Activated T-helper 9 cell treated with anti-CD3 and anti-CD28 coated beads, Interleukin-2, amount 50 U/mL, for 16 hours (primary cell): ENCODE results near the gene EFCC1.
A peak's percentile ranks its signal among the peaks of the same experiment; 100 is the strongest.

Experiments
- DNase-seq: peaks from one replicate; pipeline ENCODE4 v3.0.0-alpha.2; 2020; ENCODE audit warnings: low read depth

EFCC1 gene

DNA sequence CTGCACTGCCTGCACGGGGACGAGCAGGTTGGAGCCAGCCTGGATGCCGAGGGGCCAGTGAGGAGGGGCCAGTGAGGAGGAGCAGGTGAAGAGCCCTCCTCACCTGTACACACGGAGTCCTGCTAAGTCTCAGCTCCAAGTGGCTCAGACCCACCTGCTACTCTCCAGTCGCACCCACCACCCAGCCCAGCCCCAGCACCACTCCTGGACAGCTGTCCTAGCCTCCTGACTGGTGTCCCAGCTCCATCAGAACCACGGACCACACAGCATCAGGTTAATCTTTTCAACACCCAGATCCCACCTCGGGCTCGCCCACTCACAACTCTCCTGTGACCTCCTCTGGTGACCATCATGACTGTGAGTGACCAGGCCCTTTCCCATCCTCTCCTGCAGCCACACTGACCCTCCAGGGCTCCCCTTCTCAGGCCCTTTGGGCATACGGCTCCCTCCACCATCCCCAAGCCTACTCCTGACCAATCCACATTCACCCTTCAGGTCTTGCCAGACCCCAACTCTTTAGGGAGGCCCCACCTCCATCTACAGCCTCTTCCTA is 13.8 kb downstream of the EFCC1 start:
- DNase-seq = no peak

DNA sequence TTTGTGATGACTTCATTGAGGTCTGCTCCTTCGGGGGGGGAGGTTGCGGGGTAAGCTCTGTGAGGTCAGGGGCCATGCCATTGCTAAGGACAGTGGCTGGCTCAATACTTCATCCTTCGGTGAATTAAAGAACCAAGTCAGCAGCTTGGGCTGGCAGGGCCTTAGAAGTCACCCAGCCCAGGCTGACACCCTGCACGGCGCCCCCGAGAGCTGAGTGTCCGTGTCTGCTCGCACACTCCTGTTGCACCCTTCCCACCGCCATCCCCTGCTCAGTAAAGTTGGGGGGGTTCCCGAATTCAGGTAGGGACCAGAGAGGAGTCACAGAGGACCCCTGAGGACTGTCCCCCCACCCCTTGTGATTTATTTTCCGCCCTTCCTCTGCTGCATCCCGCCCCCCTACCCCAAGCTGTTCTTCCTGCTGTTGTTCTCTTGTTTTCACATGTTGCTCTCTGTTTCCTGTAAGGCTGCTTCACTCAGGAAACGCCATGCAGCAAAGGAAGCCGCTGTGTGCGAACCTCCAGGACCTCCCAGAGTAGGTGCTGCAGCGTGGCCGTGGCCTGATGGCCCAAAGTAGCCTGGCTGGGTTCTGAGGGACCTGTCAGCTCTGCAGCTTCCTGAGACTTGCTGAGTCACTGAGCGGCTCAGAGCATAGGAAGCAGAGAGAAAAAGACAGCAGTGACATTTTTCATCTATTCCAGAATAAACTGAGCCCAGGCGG is 14.4 kb downstream of the EFCC1 start:
- no peak for DNase-seq

DNA sequence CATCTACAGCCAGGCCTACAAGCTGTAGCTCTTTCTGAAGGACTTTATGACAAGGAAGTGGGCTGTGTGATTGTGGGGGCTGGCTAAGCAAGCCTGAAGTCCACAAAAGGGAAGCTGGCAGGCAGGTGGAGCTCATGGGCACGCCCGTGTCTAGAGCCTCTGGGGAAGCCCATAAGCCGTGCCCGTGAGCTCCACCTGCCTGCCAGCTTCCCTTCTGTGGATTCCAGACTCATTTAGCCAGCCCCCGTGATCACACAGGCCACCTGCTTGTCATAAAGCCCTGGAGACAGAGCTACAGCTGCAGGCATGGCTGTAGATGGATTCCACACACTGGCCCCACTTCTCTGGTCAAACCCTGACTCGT is 15.2 kb downstream of the EFCC1 start:
- DNase-seq = no peak

DNA sequence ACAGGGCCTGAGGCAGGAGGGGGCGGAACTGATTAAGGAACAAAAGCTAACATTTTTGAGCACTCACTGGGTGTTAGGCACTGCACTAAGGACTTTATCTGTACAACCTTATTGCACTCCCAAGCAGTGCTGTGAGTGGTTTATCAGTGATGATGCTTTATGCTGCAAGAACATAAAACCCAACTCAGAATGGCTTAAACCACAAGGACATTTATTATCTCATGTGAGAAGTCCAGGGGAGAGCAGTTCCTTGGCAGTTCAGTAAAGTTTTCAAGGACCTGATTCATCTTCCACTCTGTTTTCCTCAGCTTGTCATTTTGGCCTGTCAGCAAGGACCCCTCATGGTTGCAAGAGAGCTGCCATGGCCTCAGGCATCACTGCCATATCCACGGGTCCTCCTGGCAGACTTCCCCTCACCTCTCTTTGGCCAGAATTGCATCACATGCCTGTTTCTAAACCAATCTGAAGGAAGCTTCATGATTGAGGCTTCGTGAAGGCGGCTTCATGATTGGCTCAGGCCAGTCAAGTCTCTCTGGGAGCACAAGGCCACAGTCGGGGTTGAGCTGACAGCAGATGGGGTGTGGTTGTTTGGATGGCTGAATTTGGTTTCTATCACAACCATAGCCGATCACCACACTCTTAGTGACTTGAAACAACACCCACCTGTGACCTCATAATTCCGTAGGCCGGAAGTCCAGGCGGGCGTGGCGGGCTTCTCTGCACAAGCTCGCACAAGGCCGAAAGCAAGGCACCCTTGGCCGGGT is 15.8 kb downstream of the EFCC1 start:
- DNase-seq = no peak

DNA sequence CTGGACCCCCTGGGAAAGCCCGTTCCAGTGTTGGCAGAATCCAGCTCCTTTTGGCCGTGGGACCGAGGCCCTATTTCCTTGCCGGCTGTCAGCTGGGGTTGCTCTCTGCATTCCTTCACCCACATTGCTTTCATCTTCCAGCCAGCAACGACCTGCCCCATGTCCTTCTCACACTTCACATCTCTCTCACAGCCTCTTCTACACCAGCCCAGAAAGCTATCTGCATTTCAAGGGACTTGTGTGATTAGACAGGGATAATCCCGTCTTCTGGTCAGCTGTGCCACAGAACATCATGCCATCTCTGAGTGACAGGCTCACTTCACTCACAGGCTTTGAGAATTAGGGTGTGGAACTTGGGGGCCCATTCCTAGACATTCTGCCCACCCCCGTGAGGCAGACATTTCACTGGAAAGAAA is 16.4 kb downstream of the EFCC1 start:
- no peak for DNase-seq

DNA sequence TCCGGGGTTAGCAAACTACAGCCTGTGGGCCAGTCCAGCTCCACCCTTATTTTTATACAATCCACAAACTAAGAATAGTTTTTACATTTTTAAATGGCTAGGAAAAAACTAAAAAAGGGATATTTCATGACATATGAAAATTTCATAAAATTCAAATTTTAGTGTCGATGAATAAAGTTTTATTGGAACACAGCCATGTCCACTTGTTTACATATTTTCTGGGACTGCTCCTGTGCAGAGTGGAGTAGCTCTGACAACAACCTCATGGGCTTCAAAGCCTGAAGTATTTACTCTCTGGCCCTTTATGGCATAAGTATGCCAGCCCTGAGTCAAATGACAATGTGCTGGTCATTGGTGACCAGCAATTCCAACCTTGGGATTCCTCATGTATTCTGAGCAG is 17.2 kb downstream of the EFCC1 start:
- no peak for DNase-seq

DNA sequence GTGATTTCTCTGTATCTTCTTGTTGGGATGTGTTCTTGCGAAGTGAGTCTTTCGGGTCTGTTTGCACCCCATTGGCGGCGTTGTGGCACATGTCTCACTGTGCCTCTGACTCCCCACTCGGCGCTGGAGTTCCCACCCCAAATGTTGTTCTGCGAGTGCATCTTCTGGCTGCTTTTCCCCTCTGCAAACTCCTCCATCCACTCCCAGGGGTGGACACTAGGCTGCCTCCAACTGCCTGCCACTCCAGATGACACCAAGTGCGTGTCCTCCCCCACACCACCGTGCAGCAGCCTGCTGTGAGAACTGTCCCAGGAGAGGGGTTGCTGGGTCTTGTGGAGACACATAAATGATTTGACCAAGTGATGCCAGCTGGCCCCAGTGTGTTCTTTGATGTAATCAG is 17.6 kb downstream of the EFCC1 start:
- DNase-seq = no peak

DNA sequence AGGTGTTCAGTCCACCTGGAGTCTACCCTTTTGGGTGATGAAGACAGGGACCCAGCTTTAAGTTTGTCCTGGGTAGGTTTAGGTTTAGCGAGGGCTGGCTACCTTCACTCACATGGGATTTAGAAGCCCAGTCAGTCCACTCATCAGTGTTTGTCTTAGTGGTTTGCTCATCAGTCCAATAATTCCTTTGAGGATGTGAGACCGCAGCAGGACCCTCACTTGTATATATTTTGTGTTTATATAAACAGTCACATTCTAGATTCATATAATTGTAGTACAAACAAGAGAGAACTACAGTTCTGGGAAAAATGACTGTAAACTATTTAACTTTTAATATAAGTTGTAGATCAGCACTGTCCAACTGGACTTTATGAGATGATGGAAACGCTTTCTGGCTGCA is 18.2 kb downstream of the EFCC1 start:
- DNase-seq = no peak

DNA sequence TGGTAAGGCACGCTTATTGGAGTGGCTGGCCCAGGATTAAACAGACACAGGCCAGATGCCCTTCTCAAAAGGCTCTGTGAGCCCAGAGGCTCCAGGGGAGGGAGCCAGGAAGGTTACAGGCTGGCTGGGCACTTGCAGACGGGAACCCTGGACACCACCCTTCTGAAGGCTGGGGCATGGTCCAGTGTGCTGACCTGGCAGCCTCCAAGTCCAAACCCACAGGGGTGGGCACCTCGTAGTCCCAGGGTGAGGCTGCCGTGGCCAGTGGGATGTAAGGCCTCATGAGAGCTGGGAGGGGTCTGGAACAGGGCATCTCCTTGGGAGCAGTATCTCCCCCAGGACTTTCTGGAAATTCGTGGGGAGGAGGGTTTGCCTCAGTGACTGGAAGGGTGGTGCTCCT is 19.6 kb downstream of the EFCC1 start:
- DNase-seq = no peak

DNA sequence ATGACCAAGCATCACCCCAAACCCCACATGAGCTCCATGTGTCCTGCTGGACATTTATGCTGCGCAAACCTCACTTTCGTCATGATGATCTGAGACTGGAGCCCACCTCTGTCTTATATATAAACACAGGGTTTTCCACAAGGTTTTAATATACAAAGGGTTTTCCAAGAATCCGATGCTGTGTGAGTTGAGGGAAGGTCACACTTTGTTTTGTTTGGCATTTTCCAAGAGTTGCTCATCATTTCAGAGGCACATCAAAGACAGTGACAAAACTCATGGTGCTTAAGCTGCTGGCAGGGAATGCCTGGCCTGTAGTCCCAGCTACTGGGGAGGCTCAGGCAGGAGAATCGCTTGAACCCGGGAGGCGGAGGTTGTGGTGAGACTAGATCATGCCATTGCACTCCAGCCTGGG is 20.0 kb downstream of the EFCC1 start:
- DNase-seq = no peak

DNA sequence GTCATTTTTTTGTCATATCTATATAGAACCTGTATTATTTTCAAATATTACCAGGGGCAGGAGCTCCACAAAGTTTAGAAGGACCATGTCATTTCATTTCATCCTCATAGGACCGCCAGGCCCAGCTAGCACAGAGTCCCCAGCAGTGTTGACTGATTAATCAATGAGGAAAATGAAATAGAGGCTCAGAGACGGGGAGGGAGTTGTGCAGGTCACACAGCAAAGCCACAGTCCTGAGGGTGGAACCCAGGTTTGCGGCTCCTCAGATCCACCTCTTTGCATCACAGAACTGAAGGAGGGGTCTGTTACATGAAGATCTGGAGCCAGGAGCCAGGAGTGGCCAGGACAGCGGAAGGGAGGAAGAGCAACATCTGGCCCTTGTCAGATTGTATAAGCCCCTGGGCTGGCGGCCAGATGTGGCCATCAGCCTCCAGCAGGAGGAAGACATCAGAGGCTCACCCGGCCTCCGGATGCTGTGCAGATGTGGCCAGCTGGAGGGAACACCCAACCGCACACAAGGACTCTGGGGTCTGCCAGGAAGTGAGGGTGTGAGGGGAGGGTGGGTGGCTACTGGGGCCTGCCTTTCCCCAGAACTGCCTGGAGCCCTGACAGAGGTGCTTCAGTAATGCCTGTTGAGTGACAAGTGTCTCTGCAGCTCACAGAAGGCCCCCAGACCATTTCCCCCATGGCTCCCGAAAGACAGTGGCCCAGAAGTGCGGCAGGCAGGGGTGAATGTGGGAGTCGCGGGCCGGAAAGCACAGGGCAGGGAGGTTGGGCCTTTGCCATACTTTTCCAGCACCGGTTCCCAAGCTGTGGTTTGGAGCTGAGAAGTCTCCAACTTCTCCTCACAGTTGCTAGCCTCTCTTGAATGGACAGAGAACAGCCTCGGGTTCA is 21.3 kb downstream of the EFCC1 start:
- DNase-seq = no peak

DNA sequence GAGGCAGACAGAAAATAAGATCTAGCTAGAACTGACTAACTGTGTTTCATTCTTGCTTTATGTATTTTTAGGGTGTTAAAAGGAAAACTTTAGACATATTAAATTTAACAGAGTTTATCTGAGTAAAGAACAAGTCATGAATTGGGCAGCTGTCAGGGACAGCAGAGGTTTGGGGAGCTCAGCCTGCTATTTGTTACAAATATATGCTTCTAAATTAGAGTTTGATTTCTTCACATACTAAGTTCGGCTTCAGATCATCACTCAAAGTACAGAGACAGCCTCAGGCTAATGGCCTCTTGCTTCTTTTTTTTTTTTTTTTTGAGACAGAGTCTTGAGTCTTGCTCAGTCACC is 21.9 kb downstream of the EFCC1 start:
- DNase-seq = no peak

DNA sequence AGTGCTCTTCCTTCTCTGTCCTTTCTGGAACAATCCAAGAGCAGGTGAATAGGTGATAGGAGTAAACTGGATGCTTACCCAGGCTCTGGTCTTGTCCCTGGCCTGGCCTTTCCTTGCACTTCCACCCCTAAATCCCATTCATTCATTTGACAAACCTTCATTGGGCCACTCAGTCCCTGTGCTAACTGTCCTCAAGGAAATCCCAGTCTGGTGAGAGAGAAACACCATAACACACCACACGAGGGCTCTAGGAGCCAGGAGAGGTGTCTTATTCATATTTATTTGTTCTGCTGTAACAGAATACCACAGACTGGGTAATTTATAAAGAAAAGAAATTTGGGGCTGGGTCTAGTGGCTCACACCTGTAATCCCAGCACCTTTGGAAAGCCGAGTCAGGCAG is 22.8 kb downstream of the EFCC1 start:
- no peak for DNase-seq

DNA sequence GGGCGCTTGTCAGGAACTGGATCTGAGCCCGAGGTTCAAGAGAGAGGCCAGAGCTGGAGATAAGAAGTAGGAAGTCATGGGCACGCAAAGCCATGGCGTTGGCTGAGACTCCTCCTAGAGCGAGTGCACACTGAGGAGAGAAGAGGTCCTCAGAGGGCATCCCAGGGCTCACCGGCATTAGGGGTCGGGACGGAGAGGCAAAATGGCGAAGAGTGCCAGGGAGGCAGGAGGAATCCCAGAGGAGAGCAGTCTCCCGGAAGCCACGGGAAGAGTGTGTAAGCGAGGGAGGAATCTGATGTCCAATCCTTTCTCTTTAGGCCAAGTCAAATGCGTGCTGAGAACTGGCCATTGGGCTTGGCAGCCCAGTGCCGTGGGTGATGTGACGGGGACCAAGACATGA is 24.0 kb downstream of the EFCC1 start:
- no peak for DNase-seq

DNA sequence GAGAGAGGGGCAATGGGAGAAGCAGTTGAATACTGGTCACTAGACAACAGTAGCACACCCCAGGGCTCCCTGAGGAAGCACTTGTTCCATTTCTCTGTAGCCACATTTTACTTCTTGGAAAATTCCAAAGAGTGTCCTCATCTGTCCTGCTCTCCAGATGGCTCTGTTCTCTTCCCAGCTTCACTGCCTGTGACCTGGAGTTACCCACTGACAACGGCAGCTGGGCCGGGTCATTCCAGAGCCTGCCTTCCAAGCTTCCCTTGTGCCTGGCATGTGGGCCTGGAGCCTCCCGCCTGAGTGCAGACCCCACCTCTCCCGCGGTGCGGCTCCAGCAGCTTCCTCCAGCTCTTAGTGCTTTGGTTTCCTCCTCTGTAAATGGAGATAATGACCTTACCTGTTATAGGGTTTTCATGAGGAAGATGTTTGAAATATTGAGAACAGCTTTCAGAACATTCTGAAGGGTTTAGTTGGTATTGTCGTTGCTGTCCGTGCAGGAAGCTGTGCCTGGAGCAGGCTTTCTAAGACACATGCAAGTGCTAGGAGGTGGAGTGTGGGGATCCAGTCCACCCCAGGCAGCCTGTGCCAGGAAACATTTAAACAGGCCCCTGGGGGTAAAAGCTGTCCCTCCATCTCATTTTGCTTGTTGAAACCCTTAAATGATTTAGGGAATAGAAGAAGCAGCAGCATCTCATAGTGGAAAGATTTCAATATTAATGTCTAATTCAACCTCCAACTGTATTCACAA is 24.8 kb downstream of the EFCC1 start:
- no peak for DNase-seq

DNA sequence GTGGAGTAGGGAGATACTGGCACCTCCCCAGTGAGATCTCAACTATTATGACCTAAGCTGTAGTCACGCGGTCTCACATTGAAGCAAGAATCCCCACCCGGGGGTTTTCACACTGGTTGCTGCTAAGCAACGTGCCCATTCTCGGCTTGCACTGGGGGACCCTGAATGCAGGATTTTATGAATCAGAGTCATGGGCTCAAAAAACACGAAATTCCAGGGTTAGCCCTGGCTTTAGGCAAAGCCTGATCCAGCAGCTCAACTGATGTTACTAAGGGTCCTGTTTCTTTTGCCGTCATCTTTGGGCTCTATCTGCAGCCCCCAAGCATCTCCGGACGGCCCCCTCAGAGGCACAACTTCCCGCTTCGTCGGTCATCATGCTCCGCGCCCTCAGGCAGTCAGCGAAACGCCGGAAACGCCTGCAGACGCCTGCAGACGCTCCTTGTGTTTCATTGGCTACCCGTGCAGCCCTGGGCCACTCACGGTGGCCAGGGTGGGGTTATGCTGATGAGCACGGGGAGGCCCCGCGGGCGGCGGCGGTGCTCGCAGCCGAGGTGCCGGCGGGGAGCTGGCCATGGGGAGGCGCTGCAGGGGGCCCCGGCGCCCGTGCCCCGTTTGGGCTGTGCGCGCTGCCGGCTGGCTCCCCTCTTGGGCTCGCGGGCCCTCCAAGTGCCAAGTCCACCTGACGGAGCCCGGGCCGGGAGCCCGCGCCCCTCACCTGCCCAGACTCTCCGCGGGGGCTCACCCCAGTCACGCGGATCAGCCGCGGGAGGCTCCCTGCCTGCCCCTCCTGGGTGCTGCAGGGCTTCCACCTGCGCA is 25.8 kb downstream of the EFCC1 start:
- peak; percentile 85 for DNase-seq

DNA sequence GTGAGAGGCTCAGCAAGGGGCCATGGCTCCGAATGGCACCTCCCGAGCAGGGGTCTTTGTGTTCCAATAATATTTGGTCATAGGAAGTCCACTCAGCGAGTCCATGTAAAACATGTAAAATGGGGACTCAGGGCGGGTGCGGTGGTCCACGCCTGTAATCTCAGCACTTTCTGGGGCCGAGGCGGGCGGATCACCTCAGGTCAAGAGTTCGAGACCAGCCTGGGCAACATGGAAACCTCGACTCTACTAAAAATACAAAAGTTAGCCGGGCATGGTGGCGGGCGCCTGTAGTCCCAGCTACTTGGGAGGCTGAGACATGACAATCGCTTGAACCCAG is 26.4 kb downstream of the EFCC1 start:
- DNase-seq = no peak

DNA sequence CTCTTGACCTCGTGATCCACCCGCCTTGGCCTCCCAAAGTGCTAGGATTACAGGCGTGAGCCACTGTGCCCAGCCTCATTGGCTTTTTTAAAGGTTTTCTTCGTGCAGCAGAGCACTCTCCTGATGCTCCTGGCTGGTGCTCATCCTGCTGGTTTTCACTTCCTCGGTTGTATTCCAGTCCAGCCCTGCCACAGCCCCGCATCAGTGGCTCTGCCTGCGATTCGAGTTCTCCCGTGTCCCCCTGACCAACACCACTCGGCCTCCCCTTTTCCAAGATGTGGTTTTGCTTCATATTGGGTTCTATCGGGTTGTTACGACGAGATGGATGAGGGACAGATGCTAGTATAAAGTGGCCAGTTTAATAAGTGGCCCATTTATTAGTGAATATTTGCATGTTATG is 27.8 kb downstream of the EFCC1 start:
- DNase-seq = no peak

DNA sequence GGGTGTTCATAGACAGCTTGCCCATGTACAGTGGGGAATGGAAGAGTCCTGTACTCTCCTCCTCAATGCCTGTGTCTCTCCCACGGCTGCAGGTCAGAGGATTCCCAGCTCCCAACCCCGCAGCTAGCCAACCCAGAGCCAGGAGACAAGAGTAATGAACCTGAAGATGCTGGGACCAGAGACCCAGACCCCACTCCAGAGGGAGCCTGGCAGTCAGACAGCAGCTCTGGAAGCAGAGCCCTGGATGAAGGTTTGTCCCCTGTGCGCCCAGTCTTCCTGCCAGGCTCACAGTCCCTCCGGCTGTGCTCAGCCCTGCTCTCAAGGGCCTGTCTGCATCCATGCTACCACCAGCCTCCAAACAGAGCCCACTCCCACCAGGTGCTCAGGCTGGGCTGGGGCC is 29.5 kb downstream of the EFCC1 start:
- no peak for DNase-seq

DNA sequence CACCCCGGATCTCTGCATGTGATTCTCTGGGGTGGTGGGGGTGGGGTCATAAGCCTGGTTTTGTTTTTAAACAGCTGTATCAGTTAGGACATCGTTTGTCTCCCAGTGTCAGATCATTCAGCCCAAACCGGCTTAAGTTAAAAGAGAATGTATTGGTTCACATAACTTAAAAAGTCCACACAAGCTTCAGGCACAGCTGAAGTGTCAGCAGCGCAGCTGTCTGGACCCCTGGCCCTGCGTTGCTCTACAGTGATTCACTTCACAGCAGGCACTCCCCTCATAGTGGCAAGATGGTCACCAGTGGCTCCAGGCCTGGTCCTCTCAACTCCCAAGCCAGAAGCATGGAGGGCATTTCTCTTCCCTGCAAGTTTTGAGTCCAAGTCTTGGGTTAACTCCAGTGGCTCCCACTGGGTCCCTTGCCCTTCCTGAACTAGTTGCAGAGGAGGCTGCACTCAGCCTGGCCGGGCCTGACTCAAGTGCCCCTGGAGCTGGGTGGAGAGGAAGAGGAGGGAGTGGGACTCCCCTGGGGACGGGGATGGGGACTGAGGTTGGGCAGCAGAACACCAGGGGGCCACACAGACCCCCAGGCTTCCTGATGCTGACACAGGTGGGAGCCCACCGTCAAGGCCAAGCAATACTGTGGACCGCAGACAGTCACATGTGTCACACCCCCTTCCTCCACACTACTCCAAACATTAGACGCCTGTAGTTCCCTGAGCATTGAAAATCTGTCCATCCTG is 30.5 kb downstream of the EFCC1 start:
- no peak for DNase-seq

DNA sequence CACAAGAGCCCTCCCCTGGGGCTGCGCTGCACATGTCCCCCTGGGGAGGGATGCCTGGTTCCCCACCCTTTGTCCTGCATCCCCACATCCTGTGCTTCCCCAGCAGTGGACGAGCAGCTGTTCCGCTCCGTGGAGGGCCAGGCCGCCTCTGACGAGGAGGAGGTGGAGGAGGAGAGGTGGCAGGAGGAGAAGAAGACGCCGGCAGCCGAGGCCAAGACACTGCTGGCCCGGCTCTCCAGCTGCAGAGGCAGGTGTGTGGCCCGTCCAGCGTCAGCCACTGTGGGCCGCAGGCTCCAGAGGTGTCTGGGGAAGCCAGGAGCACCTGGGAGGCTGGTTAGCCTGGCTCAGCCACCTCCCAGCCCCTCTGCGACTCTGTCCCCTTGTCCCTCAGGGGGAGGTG is 31.6 kb downstream of the EFCC1 start:
- DNase-seq = no peak
